LNCAP (cell line): Measurements from ENCODE around the gene KRTAP1-5.

Experiments used
- TF ChIP-seq, protein P1 (sequence below): fragments of 450-650 bp; IDR thresholded peaks from 2 replicates; pipeline ENCODE4 v1.5.1; 2017; ENCODE audit warnings: mild to moderate bottlenecking

The KRTAP1-5 gene

DNA sequence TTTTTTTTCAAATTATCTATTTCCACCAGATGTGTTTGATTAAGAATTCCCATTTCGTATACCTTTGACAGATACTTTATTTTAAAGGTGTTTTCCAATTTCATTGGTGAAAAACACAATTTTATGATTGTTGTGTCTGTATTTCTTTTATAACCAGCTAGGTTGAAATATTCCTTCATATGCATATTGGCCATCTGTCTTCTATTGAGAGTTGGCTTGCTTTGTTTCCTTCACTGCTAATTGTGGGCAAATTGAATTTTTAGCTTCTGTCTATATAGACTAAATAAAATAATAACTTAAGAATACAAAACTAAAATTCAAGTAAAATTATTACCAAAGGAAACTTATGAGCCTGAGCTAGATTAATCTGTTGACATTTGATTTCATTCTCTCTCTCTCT is 31.9 kb downstream of the KRTAP1-5 start:
- TF ChIP-seq, protein P1, sequence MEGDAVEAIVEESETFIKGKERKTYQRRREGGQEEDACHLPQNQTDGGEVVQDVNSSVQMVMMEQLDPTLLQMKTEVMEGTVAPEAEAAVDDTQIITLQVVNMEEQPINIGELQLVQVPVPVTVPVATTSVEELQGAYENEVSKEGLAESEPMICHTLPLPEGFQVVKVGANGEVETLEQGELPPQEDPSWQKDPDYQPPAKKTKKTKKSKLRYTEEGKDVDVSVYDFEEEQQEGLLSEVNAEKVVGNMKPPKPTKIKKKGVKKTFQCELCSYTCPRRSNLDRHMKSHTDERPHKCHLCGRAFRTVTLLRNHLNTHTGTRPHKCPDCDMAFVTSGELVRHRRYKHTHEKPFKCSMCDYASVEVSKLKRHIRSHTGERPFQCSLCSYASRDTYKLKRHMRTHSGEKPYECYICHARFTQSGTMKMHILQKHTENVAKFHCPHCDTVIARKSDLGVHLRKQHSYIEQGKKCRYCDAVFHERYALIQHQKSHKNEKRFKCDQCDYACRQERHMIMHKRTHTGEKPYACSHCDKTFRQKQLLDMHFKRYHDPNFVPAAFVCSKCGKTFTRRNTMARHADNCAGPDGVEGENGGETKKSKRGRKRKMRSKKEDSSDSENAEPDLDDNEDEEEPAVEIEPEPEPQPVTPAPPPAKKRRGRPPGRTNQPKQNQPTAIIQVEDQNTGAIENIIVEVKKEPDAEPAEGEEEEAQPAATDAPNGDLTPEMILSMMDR = no peak

DNA sequence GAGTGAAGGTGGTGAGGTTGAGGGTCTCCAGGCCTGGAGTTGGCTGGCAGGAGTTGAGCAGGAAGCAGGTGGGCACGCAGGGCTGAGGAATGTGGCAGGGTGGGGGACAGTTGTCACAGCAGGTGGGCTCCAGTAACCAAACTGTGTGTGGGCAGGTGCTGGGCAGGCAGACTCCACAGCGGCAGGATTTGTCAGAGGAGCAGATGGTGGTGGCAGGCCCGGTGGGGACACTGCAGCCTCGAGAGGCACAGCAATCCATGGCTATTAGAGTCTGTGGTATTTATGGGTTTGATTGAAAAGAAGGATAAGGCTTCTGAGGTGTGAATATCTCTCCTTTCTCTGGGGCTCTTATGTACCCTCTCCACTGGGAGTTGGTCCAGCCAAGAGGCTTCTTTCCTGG is 33.2 kb downstream of the KRTAP1-5 start, which contains the start of gene KRTAP3-3:
TSS of gene KRTAP3-3 (minus strand) at position 326 of the 400 bp plus-strand sequence. CDS start at position 259, 67 bp downstream.
- TF ChIP-seq, protein P1 = no peak

DNA sequence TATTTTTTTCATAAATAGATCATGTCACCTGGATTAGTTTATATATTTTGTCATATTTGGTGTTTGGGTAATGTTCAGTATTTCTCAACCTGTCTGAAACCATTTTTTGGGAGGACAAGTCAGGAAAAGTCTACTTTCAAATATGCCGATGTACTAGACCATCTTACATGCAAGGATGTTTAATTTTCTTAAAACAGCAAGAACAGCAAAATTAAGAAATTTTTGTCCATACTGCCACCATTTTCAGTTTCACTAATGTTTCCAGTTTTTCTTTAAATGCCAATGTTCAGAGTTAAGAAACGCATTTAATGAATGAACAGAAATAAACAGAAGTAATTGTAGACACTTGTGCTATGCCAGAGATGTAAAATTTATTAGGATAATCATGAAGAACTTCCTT is 33.9 kb downstream of the KRTAP1-5 start:
- TF ChIP-seq, protein P1 = no peak

DNA sequence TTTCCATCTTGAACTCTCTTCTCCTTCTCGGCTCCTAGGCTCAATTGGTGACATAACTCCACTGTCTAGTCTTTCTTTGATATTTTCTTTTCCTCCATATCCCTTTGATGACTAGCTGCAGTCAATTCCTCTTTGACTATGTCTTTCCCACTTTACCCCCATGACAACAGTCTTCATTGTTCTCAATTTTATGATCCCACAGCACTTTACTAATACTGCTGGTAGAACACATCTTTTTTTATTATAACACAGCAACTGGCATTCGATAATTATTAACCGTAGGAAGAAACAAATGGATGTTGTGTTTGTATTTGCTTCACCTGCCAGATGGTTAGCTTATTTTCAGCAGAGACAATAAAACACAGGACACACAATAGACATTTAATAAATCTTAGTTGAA is 34.3 kb downstream of the KRTAP1-5 start:
- TF ChIP-seq, protein P1 = no peak

DNA sequence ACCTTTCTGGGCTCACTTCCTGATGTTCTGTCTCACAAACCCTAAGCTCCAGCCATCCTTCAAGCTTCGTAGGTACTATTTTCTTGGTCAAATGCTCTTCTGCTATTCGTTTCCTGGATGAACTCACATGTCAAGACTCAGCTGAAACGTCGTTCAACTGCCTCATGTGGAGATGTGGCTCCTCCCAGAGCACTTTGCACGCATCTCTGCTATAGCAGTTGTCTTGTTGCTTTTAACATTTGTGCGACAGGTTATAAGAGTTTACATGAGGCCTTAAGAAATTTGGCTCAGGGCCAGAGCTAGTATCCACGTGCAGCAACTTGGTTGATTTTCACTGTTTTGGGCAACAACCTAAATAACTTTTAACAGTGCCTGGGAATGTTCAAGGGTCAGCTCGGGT is 40.1 kb downstream of the KRTAP1-5 start:
- TF ChIP-seq, protein P1 = no peak

DNA sequence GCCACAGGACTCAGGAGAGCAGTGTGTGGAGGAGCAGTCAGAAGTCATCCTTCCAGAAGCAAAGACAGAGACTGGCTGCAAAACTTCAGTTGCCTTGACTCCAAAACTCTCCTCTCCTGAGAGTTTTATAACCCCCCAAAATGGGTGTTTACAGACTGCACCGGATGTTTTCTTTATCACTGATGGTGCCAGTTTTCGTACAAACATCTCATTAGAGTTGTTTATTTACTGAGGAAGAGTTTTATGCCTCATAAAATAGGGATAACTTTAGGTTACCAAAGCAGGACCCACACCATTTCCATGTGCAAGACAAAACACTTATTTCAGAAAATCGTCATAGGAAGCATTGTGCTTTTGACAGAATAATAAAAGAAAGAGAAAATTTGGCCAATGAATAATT is 42.8 kb downstream of the KRTAP1-5 start, which contains the start of gene KRT40:
TSS of gene KRT40 (minus strand) at position 101 of the 400 bp plus-strand sequence. CDS start at position 48, 53 bp downstream.
- TF ChIP-seq, protein P1 = no peak

DNA sequence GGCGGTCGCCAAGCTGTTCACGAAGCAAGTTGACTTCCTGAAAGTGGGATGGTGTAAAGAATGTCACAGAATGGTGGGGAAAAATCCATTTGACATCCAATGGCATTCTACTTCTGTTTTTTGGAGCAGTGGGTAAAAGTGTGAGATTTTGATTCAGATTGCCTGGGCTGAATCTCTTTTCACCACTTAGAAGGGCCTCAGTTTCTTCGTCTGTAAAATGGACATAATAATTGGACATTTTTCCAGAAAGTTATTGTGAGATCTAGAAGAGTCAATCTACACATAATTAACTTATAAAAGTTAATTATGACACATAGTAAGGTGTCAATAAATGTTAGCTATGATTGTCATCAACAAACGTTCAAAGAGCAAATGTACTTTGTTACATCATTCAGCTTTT is 45.9 kb downstream of the KRTAP1-5 start:
- TF ChIP-seq, protein P1 = no peak

DNA sequence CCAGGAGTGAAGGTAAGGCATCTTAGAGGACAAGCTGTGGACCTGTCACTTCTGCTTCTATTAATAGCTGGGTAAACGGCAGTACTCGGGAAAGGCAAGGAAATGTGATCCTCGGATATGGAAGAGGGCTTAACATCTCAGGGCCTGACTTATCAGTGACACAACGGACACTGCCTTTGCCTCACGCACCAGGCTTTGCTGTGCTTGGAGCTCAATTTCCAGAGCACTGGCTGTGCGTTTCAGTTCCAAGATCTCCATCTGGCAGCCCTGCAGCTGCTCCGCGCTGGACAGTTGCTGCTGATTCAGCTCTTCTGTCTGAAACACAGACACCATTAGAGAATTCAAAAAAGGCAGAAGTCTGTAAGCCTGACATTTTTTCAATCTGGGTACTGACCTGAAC is 46.4 kb downstream of the KRTAP1-5 start:
- TF ChIP-seq, protein P1 = no peak
